Measurements from ENCODE around the gene ACAN.
"Not testable (repeated sequence)": the region's sequence is repeated elsewhere in the genome, so short reads cannot be mapped to it uniquely, and the experiment has no call there.

Gene ACAN

DNA sequence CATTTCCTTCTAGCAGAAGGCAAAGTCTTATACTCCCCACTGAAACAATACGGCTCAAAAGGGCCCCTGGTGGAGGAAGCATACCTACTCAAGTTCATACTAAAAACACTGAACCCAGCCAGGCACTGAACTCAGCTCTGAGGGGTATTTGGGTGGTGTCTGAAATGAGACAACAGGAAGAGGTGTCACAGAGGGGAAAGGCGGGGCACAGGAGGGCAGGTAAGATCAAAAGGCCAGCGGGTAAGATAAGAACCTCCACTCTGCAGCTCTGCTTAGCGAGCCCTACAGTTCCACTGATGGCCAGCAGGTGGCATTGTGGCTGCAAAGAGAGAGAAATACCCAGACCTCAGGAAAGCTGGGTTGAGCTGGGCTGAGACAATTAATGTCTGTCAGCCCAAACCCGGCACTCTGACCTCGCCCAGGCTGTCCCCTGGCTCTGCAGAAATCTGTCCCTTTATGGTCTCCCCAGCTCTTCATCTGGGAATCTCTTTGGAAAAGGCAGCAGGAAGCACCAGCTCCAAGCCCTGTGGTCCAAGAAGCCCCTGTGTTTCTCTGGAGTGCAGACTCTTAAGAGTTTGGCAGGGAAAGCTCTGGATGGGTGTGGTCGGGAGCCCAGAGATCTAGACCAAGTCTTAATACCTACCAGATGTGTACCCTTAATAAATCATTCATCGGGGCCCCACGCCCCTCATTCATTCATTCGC lies 101.5 kb downstream of the ACAN start:
- DNase-seq, result no peak

GRCh38 chr15:88905576-88905975 lies 102.3 kb downstream of the ACAN start:
- no peak for DNase-seq

DNA sequence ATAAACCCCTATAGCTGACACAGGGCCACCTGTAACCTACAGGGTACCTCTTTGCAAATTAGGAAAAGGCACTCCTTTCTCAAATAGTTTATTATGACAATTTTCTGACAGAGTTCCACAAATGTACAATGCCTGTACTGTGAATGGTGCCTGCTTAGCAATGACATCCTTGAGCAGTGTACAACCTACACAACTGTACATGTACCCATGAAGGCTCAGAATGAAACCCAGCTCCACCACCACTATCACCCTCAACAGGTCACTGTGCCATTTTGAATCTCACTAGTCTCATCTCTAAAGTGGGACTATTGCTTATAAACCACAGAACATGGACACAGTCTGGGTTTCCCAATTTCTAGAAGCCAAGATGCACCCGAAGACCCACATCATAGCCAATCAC lies 102.9 kb downstream of the ACAN start:
- DNase-seq, result no peak

DNA sequence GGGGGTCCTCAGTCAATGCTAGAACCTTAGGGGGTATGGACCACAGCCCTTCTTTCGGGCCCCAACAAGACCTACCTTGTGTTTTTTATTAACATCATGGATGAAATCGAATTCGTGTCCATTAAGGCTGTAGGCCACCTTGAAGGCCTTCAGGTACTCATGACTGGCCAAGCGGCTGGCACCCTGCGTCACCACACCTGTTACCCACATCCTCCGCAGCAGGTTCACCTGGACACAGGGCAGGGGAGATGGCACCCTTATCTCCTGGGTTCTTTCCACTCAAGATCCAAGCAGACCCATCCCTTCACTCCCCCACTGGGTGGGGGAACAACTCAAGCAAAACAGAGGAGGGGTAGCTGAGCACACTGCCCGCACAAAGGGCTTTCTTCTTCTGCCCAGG lies 103.3 kb downstream of the ACAN start:
- DNase-seq, result no peak

GRCh38 chr15:88907111-88907510 lies 103.9 kb downstream of the ACAN start:
- no peak for DNase-seq

GRCh38 chr15:88908123-88908522 lies 104.9 kb downstream of the ACAN start:
- DNase-seq, result no peak

DNA sequence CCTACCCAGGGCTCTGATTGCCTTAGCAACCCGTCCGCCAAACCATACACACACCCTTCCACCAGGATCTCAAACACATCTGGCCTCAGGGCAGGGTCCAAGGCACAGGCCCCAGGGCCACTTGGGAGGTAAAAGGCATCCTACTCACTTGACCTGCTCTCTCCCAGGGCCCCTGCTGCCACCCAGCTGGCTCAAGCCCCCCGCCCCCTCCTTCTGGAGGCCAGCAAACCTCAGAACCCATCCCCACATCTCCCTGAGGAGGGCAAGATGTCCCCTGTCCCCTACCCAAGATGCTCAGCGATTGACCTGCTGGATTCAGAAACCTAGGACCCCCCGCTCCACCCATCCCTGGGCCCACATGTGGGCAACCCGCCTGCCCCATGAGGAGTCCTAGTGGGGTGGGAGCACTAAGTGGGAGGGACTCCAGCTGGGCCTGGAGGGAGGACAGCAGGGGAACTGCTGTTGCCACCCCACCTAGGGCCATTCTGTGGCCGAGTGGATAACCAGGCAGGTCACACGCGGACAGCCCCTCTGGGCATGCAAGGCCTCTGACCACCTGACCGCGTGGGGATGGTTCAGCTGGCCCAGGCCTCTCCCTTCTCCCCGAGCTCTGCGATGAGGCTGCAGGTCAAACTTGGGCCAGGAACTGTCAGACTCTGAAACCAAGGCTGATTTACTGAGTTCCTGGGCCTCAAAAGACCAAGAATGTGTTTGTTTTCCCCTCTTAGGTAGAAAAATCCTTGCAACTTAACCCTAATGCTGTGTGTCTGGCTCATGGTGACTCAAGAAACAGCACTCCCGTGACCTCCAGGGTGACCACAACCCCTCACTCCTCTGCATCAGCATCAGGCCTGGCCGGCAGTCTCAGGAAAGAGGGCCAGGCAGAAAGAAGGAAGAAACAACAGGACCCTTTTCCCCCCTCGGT lies 105.7 kb downstream of the ACAN start:
- DNase-seq, result no peak

- no peak for DNase-seq
Measured at GRCh38 chr15:88909956-88910831, 107.0 kb downstream of the ACAN start.

- no peak for DNase-seq
Measured at GRCh38 chr15:88911766-88912118, 108.5 kb downstream of the ACAN start.

GRCh38 chr15:88912500-88912921 lies 109.3 kb downstream of the ACAN start:
- DNase-seq, result no peak

DNA sequence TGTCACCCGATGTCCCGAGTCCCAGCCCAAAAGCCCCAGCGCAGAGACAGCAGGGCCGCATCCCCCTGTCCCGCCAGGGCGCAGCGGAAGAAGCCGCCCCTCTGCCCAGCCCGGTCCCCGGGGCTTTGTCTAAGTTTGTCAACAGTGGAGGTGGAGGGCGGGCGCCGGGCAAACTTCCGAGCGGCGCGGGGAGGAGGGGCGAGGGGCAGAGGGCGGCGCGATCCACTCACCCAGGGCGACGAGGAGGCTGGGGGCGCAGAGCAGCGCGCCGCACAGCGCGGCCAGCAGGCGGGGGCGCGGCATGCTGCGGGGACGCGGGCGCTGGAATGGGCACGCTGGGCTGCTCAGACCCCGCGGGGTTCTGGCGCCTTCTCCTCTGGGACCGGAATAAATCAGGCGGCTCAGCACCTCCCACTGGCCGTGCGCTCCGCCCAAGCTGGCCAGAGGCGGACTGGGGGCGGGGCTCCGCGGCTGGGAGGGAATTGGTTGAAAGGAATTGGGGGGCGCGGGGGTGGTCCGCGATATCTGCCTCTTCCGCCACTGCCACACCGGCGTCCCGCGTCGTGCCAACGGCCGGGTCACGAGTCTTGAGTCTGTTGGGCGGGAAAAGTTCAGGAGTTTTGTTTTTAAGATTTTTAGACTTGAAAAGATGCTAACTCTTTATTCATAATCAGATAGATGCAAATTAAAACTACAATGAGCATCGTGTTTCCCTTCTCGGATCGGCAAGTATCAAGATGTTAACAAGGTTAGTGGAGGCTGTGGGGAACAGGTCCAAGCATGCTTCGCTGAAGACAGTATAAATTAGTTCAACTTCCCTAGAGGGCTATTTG lies 110.0 kb downstream of the ACAN start, which contains the start of gene MFGE8:
Gene MFGE8, minus strand, starts transcription at position 363 of the 833 bp plus-strand sequence. Its CDS starts 60 bp downstream, at position 303.
- DNase-seq, result peak; percentile 46

- DNase-seq, result no peak
Measured at GRCh38 chr15:88913850-88914169, 110.6 kb downstream of the ACAN start.

DNA sequence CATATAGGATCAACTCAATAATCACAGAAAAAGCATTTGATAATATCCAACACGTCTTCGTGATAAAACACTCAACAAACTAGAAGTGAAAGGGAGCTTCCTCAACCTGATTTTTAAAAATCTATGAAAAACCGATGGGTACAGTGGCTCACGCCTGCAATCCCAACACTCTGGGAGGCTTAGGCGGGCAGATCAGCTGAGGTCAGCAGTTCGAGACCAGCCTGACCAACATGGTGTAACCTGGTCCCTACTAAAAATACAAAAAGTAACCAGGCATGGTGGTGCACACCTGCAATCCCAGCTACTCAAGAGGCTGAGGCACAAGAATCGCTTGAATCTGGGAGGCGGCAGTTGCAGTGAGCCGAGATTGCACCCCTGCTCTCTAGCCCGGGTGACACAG lies 112.1 kb downstream of the ACAN start:
- DNase-seq, result no peak

GRCh38 chr15:88917760-88918159 lies 114.5 kb downstream of the ACAN start:
- DNase-seq, result no peak

DNA sequence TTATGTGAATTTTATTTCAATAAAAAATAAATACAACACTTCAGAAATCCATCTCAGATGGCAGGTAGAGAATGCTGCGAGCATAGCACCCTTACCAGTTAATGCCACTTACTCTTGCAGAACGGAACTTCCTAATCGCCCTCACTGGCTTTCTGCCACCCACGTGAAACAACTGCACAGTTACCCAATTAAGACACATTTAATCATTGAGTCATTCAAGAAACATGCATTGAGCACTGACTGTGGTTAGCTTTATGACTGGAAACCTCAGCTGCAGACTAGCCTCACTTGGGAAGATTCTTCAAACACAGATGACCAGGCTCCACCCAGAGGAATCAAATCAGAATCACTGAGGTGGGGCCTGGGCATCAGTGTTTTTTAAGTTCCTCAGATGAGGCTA lies 115.5 kb downstream of the ACAN start:
- DNase-seq, result no peak

GRCh38 chr15:88920186-88920891 lies 117.1 kb downstream of the ACAN start:
- no peak for DNase-seq

DNA sequence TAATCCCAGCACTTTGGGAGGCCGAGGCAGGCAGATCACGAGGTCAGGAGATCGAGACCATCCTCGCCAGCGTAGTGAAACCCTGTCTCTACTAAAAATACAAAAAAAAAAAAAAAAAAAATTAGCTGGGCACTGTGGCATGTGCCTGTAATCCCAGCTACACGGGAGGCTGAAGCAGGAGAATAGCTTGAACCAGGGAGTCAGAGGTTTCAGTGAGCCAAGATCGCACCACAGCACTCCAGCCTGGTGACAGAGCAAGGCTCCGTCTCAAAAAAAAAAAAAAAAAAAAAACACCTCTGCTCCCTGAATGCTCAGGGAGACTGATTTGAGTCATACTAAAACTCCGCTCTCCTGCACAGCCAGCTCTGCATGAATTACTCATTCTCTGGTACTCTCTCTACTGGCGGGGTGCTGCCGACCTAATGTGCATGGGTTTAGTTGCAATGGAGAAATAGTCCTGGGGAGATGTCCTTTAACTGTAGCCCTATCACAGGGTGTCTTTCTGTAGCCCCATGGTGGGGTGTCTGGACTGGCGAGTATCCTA lies 117.7 kb downstream of the ACAN start:
- not testable (repeated sequence) for DNase-seq
